ENCODE data around the gene BBX.

- no peak for TF ChIP-seq CTCF (IDR thresholded peaks at IDR 0.05)
- TF ChIP-seq ELF4 (CRISPR knock-in tag; IDR thresholded peaks at IDR 0.05; ENCODE audit: low read depth), result no peak
- no peak for TF ChIP-seq SMAD4 (CRISPR knock-in tag; IDR thresholded peaks at IDR 0.05)
- no peak for TF ChIP-seq FOXK1 (CRISPR knock-in tag; IDR thresholded peaks at IDR 0.05)
- no peak for TF ChIP-seq USF2 (CRISPR knock-in tag; IDR thresholded peaks at IDR 0.05)
- no peak for TF ChIP-seq CREM (CRISPR knock-in tag; IDR thresholded peaks at IDR 0.05)
- TF ChIP-seq ZNF532 (CRISPR knock-in tag; IDR thresholded peaks at IDR 0.05; ENCODE audit: borderline replicate concordance), result no peak
- TF ChIP-seq CREB1 (CRISPR knock-in tag; IDR thresholded peaks at IDR 0.05), result no peak
- TF ChIP-seq SP1 (CRISPR knock-in tag; conservative IDR thresholded peaks at IDR 0.05), result no peak
- no peak for TF ChIP-seq MAX (CRISPR knock-in tag; IDR thresholded peaks at IDR 0.05)
- no peak for TF ChIP-seq JUN (CRISPR knock-in tag; IDR thresholded peaks at IDR 0.05)
Measured at GRCh38 chr3:107855710-107856109, 332.9 kb downstream of the BBX start.

All from WTC11 (cell line).